Measurements from ENCODE around the gene PRDM16.

PRDM16 gene

GRCh38 chr1:3022976-3023375 is 46.0 kb upstream of the PRDM16 start:
- TF ChIP-seq, protein P1, sequence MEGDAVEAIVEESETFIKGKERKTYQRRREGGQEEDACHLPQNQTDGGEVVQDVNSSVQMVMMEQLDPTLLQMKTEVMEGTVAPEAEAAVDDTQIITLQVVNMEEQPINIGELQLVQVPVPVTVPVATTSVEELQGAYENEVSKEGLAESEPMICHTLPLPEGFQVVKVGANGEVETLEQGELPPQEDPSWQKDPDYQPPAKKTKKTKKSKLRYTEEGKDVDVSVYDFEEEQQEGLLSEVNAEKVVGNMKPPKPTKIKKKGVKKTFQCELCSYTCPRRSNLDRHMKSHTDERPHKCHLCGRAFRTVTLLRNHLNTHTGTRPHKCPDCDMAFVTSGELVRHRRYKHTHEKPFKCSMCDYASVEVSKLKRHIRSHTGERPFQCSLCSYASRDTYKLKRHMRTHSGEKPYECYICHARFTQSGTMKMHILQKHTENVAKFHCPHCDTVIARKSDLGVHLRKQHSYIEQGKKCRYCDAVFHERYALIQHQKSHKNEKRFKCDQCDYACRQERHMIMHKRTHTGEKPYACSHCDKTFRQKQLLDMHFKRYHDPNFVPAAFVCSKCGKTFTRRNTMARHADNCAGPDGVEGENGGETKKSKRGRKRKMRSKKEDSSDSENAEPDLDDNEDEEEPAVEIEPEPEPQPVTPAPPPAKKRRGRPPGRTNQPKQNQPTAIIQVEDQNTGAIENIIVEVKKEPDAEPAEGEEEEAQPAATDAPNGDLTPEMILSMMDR (IDR thresholded peaks at IDR 0.05; ENCODE audit: low read depth, low read length) = no peak
- no peak for DNase-seq (ENCODE audit: low read depth in 2 of 2)
- no peak overlapping the region for H3K4me3 ChIP-seq (replicated peaks in 1 of 2; ENCODE audit: low read depth in 2 of 2, low read length in 2 of 2)

DNA sequence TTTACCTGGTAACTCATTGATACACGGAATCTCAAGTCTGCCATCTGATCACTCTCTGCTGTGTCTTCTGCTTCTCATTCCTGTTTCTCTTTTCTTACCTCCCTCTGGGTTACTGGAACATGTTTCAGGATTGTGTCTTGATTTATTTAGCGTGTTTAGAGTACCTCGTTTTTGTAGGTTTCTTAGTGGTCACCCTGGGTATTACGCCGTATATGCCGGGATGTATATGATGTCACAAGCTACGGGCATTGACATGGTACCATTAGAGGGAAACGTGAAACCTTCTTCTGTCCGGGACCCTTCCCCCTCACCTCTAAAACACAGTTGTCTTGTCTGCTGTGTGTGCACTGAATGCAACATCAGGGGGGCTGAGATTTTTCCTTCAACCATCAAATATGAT is 45.0 kb upstream of the PRDM16 start:
- TF ChIP-seq, protein P1 (IDR thresholded peaks at IDR 0.05; ENCODE audit: low read depth, low read length) = peak; percentile 3
- no peak for DNase-seq (ENCODE audit: low read depth in 2 of 2)
- H3K4me3 ChIP-seq (replicated peaks in 1 of 2; ENCODE audit: low read depth in 2 of 2, low read length in 2 of 2) = no peak overlapping the region

DNA sequence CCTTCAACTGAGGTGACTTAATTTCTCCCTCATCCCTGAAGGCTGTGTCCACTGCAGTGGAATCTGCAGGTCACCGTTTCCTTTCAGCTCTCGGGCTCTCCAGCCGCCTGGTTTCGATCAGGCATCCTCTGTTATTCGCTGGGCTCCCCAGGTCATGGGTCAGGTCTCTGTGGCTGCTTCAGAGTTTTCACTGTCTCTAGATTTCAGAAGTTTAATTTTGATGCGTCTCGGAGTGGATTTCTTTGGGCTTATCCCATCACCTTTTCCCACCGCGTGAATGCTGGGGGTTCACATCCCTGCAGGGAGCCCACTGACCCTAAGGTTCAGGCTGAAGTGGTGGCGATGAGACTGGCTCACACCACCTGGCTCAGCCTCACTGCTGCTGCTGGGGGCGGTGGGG is 44.4 kb upstream of the PRDM16 start:
- no peak overlapping the region for H3K4me3 ChIP-seq (replicated peaks in 1 of 2; ENCODE audit: low read depth in 2 of 2, low read length in 2 of 2)
- no peak for DNase-seq (ENCODE audit: low read depth in 2 of 2)
- TF ChIP-seq, protein P1 (IDR thresholded peaks at IDR 0.05; ENCODE audit: low read depth, low read length) = no peak

DNA sequence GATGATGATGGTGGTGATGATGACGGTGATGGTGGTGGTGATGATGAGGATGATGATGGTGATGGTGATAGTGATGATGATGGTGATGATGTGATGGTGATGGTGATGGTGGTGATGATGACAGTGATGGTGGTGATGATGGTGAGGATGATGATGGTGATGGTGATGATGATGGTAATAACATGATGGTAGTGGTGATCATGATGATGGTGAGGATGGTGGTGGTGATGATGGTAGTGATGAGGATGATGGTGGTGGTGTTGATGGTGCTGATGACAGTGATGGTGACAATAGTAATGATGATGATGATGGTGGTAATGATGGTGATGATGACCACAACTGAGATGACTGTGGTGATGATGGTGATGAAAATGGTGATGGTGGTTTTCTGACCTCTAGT is 42.9 kb upstream of the PRDM16 start:
- DNase-seq (ENCODE audit: low read depth in 2 of 2) = no peak
- TF ChIP-seq, protein P1 (IDR thresholded peaks at IDR 0.05; ENCODE audit: low read depth, low read length) = no peak
- H3K4me3 ChIP-seq (replicated peaks in 1 of 2; ENCODE audit: low read depth in 2 of 2, low read length in 2 of 2) = no peak overlapping the region

GRCh38 chr1:3026581-3027391 is 42.2 kb upstream of the PRDM16 start:
- no peak overlapping the region for H3K4me3 ChIP-seq (replicated peaks in 1 of 2; ENCODE audit: low read depth in 2 of 2, low read length in 2 of 2)
- DNase-seq (ENCODE audit: low read depth in 2 of 2) = no peak
- TF ChIP-seq, protein P1 (IDR thresholded peaks at IDR 0.05; ENCODE audit: low read depth, low read length) = no peak

DNA sequence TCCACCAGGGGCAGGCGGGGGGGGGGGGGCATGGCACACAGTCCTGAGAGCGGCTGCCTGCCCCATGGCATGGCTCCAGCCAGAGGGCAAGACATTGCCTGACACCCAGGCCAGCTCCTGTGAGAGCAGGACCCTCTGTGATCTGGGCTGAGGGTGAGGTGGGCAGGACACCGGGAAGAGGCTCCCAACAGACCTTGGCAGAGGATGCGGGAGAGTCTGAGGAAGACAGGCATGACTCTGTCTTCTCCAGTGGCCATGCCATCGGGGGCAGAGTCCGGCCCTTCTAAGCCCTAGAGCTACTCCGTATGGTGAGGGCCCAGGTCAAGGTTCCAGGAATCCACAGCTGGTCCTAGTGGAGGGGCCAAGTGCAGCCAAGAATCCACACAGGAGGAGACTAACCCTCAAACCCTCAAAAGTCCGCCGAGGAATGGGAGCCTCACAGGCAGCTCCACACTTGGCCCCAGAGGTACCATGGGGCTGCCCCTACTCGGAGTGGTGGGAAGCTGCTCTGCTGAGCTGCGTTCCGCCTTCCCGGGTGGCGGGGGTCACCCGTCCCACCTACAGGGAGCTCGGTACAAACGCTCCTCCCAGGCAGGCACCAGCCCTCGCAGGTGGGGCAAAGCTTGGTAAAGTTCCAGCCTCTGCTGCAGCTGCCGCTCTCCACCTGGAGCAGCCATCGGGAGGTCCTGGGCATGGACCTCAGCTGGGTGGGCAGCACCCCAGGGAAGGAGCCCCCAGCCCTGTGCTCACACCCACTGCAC is 41.2 kb upstream of the PRDM16 start:
- no peak for DNase-seq (ENCODE audit: low read depth in 2 of 2)
- no peak overlapping the region for H3K4me3 ChIP-seq (replicated peaks in 1 of 2; ENCODE audit: low read depth in 2 of 2, low read length in 2 of 2)
- TF ChIP-seq, protein P1 (IDR thresholded peaks at IDR 0.05; ENCODE audit: low read depth, low read length) = no peak

Measured in cardiac fibroblast (primary cell).